Panc1 (cell line): ENCODE results near the gene CCDC107.

Experiments used
- CTCF ChIP-seq: fragments of 450-650 bp; IDR thresholded peaks from 2 replicates; pipeline ENCODE4 v1.5.1; 2017; ENCODE audit warnings: mild to moderate bottlenecking
- POLR2AphosphoS5 ChIP-seq: IDR thresholded peaks from 2 replicates; pipeline ENCODE4 v1.6.1; 2012; ENCODE audit warnings: mild to moderate bottlenecking, low read depth, low read length, moderate library complexity
- REST ChIP-seq, 2 experiments: IDR thresholded peaks; 2 replicates each; pipeline ENCODE4 v1.6.1; 2011 to 2012; ENCODE audit warnings: low read depth in 2 of 2, control low read depth in 1 of 2, low read length in 1 of 2, mild to moderate bottlenecking in 1 of 2, moderate library complexity in 1 of 2; ENCODE audit not compliant: insufficient read depth in 1 of 2

GRCh38 chr9:35616681-35617459 is 41.2 kb upstream of the CCDC107 start:
- TF ChIP-seq POLR2AphosphoS5 (no peak), REST (IDR thresholded peaks at IDR 0.05; ENCODE audit: insufficient read depth in 1 of 2, low read depth in 2 of 2, low read length in 1 of 2) (no peak), CTCF (no peak; the same call in 1 of the 2 replicates)
